ENCODE measurements around the gene WNT2.

DNA sequence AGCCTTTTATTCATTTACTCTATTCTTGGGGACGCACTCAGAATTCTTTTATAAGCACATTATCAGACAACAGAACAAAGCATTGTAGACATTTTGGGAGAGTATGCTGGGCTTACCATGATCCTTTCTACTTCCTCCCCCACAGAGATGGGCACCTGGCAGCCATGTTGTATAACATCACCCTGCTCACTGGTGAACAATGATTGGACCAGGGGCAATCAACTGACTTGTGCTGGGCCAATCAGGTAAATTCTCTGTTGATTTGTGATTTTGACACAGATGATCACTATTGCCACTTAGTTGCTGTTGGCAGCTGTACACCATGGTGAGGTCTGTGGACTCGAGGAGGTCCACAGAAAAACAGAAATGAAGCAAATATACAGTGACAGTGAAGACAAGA is 43.7 kb downstream of the WNT2 start:
- no peak for TF ChIP-seq POLR2AphosphoS5 (IDR thresholded peaks at IDR 0.05)
- TF ChIP-seq, protein P1, sequence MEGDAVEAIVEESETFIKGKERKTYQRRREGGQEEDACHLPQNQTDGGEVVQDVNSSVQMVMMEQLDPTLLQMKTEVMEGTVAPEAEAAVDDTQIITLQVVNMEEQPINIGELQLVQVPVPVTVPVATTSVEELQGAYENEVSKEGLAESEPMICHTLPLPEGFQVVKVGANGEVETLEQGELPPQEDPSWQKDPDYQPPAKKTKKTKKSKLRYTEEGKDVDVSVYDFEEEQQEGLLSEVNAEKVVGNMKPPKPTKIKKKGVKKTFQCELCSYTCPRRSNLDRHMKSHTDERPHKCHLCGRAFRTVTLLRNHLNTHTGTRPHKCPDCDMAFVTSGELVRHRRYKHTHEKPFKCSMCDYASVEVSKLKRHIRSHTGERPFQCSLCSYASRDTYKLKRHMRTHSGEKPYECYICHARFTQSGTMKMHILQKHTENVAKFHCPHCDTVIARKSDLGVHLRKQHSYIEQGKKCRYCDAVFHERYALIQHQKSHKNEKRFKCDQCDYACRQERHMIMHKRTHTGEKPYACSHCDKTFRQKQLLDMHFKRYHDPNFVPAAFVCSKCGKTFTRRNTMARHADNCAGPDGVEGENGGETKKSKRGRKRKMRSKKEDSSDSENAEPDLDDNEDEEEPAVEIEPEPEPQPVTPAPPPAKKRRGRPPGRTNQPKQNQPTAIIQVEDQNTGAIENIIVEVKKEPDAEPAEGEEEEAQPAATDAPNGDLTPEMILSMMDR (IDR thresholded peaks at IDR 0.05), result no peak

Data from transverse colon (tissue), 4 donors.